ENCODE measurements around the gene LMO1.

Gene LMO1

DNA sequence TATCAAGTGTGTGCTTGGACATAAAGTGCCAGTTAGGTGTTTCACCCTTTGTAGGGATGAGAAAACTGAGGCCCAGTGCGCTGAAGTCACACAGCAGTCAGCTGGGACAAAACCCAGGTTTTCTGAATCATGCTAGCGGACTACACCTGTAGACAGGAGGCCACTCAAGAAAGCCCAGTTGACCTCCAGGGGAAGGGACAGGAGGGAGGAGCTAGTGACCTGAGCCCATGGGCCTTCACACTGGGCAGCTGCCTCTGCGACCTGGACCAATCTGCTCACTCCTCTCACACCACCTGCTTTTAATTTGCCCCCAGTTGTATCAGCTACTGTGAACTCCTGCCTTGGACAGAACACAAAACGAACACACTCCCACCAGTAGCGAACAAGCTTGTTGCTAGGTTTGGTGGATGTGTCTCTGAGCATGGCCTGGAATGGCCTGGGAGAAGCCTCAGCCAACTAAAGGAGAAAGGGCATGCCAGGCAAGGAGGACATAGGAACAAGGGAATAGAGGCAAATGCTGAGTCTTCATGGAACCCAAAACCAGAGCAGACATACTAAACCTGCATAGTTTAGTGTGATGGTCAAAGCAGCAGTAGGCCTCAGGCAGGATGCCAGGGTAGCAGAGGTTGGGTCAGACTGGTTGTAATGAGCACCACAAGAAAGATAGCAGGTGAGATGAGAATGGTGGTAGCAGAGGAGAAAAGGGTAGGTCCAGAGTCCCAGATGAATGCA lies 7.2 kb downstream of the LMO1 start:
- TF ChIP-seq ESRRG (CRISPR knock-in tag; IDR thresholded peaks at IDR 0.05) = no peak
- TF ChIP-seq, protein P1, sequence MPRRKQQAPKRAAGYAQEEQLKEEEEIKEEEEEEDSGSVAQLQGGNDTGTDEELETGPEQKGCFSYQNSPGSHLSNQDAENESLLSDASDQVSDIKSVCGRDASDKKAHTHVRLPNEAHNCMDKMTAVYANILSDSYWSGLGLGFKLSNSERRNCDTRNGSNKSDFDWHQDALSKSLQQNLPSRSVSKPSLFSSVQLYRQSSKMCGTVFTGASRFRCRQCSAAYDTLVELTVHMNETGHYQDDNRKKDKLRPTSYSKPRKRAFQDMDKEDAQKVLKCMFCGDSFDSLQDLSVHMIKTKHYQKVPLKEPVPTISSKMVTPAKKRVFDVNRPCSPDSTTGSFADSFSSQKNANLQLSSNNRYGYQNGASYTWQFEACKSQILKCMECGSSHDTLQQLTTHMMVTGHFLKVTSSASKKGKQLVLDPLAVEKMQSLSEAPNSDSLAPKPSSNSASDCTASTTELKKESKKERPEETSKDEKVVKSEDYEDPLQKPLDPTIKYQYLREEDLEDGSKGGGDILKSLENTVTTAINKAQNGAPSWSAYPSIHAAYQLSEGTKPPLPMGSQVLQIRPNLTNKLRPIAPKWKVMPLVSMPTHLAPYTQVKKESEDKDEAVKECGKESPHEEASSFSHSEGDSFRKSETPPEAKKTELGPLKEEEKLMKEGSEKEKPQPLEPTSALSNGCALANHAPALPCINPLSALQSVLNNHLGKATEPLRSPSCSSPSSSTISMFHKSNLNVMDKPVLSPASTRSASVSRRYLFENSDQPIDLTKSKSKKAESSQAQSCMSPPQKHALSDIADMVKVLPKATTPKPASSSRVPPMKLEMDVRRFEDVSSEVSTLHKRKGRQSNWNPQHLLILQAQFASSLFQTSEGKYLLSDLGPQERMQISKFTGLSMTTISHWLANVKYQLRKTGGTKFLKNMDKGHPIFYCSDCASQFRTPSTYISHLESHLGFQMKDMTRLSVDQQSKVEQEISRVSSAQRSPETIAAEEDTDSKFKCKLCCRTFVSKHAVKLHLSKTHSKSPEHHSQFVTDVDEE (CRISPR knock-in tag; IDR thresholded peaks at IDR 0.05) = no peak
- TF ChIP-seq TCF4 (CRISPR knock-in tag; IDR thresholded peaks at IDR 0.05; ENCODE audit: borderline replicate concordance) = no peak
- TF ChIP-seq ZFP3 (CRISPR knock-in tag; IDR thresholded peaks at IDR 0.05) = no peak
- TF ChIP-seq ZC3H10 (CRISPR knock-in tag; IDR thresholded peaks at IDR 0.05) = no peak
- TF ChIP-seq ZNF70 (CRISPR knock-in tag; IDR thresholded peaks at IDR 0.05) = no peak
- no peak for TF ChIP-seq ZFP30 (CRISPR knock-in tag; IDR thresholded peaks at IDR 0.05)
- TF ChIP-seq PPARA (CRISPR knock-in tag; IDR thresholded peaks at IDR 0.05; ENCODE audit: borderline replicate concordance) = no peak
- no peak for TF ChIP-seq BACH2 (CRISPR knock-in tag; IDR thresholded peaks at IDR 0.05; ENCODE audit: borderline replicate concordance)
- ATAC-seq = no peak

DNA sequence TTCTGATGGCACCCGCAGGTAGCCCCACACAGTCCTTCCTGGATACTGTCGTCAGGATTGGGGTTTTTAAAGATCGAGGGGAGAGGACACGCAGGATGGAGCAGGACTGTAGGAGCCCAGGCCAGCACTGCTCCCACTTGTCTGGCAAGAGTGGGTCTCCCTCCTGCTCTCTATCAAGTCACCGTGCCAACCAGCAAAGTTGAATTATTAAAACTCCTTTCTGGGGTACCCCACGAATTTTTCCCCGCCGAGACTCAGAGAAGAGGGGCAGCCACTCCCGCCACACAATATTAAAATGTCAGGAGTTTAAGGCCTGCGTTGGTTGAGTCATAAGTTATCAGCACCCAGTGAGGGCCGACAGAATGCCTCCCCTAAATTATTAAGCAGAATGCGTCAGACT lies 10.1 kb downstream of the LMO1 start:
- TF ChIP-seq RARB (CRISPR knock-in tag; IDR thresholded peaks at IDR 0.05) = no peak
- TF ChIP-seq, protein P2, sequence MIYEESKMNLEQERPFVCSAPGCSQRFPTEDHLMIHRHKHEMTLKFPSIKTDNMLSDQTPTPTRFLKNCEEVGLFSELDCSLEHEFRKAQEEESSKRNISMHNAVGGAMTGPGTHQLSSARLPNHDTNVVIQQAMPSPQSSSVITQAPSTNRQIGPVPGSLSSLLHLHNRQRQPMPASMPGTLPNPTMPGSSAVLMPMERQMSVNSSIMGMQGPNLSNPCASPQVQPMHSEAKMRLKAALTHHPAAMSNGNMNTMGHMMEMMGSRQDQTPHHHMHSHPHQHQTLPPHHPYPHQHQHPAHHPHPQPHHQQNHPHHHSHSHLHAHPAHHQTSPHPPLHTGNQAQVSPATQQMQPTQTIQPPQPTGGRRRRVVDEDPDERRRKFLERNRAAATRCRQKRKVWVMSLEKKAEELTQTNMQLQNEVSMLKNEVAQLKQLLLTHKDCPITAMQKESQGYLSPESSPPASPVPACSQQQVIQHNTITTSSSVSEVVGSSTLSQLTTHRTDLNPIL (CRISPR knock-in tag; IDR thresholded peaks at IDR 0.05; ENCODE audit: low read depth) = no peak
- no peak for TF ChIP-seq BACH2 (CRISPR knock-in tag; IDR thresholded peaks at IDR 0.05; ENCODE audit: borderline replicate concordance)
- no peak for TF ChIP-seq SNAI2 (CRISPR knock-in tag; IDR thresholded peaks at IDR 0.05)
- no peak for TF ChIP-seq CSDC2 (CRISPR knock-in tag; IDR thresholded peaks at IDR 0.05)
- no peak for TF ChIP-seq OSR1 (CRISPR knock-in tag; IDR thresholded peaks at IDR 0.05)
- no peak for TF ChIP-seq ZNF8 (CRISPR knock-in tag; IDR thresholded peaks at IDR 0.05)
- TF ChIP-seq, protein P3, sequence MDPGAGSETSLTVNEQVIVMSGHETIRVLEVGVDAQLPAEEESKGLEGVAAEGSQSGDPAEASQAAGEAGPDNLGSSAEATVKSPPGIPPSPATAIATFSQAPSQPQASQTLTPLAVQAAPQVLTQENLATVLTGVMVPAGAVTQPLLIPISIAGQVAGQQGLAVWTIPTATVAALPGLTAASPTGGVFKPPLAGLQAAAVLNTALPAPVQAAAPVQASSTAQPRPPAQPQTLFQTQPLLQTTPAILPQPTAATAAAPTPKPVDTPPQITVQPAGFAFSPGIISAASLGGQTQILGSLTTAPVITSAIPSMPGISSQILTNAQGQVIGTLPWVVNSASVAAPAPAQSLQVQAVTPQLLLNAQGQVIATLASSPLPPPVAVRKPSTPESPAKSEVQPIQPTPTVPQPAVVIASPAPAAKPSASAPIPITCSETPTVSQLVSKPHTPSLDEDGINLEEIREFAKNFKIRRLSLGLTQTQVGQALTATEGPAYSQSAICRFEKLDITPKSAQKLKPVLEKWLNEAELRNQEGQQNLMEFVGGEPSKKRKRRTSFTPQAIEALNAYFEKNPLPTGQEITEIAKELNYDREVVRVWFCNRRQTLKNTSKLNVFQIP (CRISPR knock-in tag; IDR thresholded peaks at IDR 0.05; ENCODE audit: borderline replicate concordance, low read depth) = no peak
- TF ChIP-seq ZFP30 (CRISPR knock-in tag; IDR thresholded peaks at IDR 0.05) = no peak
- TF ChIP-seq PPARA (CRISPR knock-in tag; IDR thresholded peaks at IDR 0.05; ENCODE audit: borderline replicate concordance) = no peak
- TF ChIP-seq ZNF70 (CRISPR knock-in tag; IDR thresholded peaks at IDR 0.05) = no peak
- no peak for TF ChIP-seq ZC3H10 (CRISPR knock-in tag; IDR thresholded peaks at IDR 0.05)
- no peak for TF ChIP-seq TOX (CRISPR knock-in tag; IDR thresholded peaks at IDR 0.05; ENCODE audit: borderline replicate concordance)
- no peak for TF ChIP-seq ARNTL (CRISPR knock-in tag; IDR thresholded peaks at IDR 0.05; ENCODE audit: borderline replicate concordance, low read depth)
- TF ChIP-seq TCF4 (CRISPR knock-in tag; IDR thresholded peaks at IDR 0.05; ENCODE audit: borderline replicate concordance) = no peak
- TF ChIP-seq, protein P4, sequence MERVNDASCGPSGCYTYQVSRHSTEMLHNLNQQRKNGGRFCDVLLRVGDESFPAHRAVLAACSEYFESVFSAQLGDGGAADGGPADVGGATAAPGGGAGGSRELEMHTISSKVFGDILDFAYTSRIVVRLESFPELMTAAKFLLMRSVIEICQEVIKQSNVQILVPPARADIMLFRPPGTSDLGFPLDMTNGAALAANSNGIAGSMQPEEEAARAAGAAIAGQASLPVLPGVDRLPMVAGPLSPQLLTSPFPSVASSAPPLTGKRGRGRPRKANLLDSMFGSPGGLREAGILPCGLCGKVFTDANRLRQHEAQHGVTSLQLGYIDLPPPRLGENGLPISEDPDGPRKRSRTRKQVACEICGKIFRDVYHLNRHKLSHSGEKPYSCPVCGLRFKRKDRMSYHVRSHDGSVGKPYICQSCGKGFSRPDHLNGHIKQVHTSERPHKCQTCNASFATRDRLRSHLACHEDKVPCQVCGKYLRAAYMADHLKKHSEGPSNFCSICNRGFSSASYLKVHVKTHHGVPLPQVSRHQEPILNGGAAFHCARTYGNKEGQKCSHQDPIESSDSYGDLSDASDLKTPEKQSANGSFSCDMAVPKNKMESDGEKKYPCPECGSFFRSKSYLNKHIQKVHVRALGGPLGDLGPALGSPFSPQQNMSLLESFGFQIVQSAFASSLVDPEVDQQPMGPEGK (CRISPR knock-in tag; IDR thresholded peaks at IDR 0.05; ENCODE audit: borderline replicate concordance) = no peak
- no peak for TF ChIP-seq ISL1 (CRISPR knock-in tag; IDR thresholded peaks at IDR 0.05)
- ATAC-seq = no peak

DNA sequence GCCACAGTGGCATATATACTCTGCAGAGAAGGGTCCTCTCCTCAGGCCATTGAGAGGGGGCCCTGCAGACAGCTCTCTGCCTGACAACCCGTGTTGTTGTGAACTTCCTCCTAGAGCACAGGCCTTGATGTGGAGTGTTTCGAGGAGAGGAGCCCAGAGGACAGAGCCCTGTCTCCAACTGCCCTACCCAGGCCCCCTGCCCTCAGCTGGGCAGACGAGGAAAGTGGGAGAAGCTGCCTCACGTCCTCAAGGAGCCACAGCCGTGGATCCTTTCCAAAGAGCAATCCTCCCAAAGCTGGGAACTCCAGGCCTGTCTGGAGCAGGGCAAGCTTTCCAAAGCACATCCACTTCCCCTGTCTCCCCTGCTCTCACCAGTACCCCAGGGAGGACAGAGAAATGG lies 10.7 kb downstream of the LMO1 start:
- ATAC-seq = no peak
- TF ChIP-seq, protein P4 (CRISPR knock-in tag; IDR thresholded peaks at IDR 0.05; ENCODE audit: borderline replicate concordance) = no peak
- TF ChIP-seq GLIS3 (CRISPR knock-in tag; IDR thresholded peaks at IDR 0.05) (no peak), ZNF8 (CRISPR knock-in tag; IDR thresholded peaks at IDR 0.05) (no peak), OSR1 (CRISPR knock-in tag; IDR thresholded peaks at IDR 0.05) (no peak), ZNF70 (CRISPR knock-in tag; IDR thresholded peaks at IDR 0.05) (no peak), SNAI2 (CRISPR knock-in tag; IDR thresholded peaks at IDR 0.05) (no peak), PPARA (CRISPR knock-in tag; IDR thresholded peaks at IDR 0.05; ENCODE audit: borderline replicate concordance) (no peak), ISL1 (CRISPR knock-in tag; IDR thresholded peaks at IDR 0.05) (no peak), CSDC2 (CRISPR knock-in tag; IDR thresholded peaks at IDR 0.05) (no peak), ESRRG (CRISPR knock-in tag; IDR thresholded peaks at IDR 0.05) (no peak), ARNTL (CRISPR knock-in tag; IDR thresholded peaks at IDR 0.05; ENCODE audit: borderline replicate concordance, low read depth) (no peak), ZFP30 (CRISPR knock-in tag; IDR thresholded peaks at IDR 0.05) (no peak), RARB (CRISPR knock-in tag; IDR thresholded peaks at IDR 0.05) (no peak), ZFP3 (CRISPR knock-in tag; IDR thresholded peaks at IDR 0.05) (no peak), TOX (CRISPR knock-in tag; IDR thresholded peaks at IDR 0.05; ENCODE audit: borderline replicate concordance) (no peak)
- TF ChIP-seq, protein P2 (CRISPR knock-in tag; IDR thresholded peaks at IDR 0.05; ENCODE audit: low read depth) = no peak
- TF ChIP-seq, protein P5, sequence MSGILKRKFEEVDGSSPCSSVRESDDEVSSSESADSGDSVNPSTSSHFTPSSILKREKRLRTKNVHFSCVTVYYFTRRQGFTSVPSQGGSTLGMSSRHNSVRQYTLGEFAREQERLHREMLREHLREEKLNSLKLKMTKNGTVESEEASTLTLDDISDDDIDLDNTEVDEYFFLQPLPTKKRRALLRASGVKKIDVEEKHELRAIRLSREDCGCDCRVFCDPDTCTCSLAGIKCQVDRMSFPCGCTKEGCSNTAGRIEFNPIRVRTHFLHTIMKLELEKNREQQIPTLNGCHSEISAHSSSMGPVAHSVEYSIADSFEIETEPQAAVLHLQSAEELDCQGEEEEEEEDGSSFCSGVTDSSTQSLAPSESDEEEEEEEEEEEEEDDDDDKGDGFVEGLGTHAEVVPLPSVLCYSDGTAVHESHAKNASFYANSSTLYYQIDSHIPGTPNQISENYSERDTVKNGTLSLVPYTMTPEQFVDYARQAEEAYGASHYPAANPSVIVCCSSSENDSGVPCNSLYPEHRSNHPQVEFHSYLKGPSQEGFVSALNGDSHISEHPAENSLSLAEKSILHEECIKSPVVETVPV (CRISPR knock-in tag; IDR thresholded peaks at IDR 0.05) = no peak

Data from SK-N-SH treated with all-trans-retinoic acid at 6 μM for 48 hours (cell line).